ENCODE results near the gene CATSPER1. TPM values are rescaled to one million over a fixed set of nuclear protein-coding genes. Genes with fewer than 3 reads are reported as not detected.

The CATSPER1 gene
- total and polyA plus RNA-seq, 2 donors: 0.14 to 0.34 TPM

DNA sequence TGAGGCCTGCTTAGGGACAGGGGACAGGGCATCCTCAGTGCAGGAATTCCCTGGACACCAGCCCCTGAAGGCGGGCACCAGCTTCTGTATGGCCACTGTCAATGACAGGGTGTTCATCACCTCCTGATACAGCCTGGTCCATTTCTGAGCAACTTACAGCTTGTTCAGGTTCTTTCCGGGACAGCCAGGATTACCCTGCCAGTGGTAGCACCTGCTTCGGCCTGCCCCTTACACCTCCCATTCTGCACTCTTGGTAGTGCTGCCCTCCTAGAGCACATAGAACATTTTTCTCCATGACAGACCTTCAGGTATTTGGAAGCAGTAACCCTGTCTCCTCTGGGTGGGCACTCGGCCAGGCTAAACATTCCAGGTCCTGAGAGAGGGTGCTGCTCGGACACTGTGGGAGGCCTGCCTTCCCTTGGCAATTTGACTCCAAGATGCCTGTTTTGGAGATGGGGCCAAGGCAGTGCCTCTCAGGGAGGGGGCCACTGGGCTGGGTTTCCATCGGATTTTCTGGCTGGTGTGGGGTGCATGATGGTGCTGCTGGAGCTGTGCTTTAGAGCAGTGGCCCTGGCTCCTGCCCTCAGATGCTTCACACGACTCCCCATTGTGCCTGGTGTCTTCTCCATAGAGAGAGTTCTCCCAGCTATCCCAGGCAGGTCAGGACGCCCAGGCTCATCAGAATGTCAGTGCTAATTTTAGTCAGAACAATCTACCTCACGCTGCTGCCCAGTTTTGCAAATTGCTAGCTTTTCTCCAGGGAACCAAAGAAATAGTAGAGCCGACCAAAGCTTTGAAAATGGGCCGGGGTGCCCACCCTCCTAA is 21.5 kb upstream of the CATSPER1 start:
- Histone ChIP-seq H3K36me3 (ENCODE audit: control insufficient read depth in 2 of 2, insufficient read depth in 2 of 2, low read length in 1 of 2) (no peaks in the 10 kb centered on the region), H3K27ac (ENCODE audit: low read depth in 1 of 2, low read length in 1 of 2) (no peak overlapping the region), H3K27me3 (ENCODE audit: control insufficient read depth in 2 of 2, insufficient read depth in 1 of 2, low read length in 1 of 2) (peaks cover 0 to 10% of the 10 kb centered on the region in 2 donors), H3K9me3 (ENCODE audit: control insufficient read depth in 2 of 2, insufficient read depth in 1 of 2, low read length in 1 of 2) (peaks cover 0 to 4% of the 10 kb centered on the region in 2 donors), H3K4me1 (ENCODE audit: control insufficient read depth in 2 of 2, insufficient read depth in 2 of 2, low read length in 2 of 2) (peaks cover 9 to 41% of the 10 kb centered on the region in 2 donors), H3K4me3 (ENCODE audit: low read length in 2 of 2) (no peak overlapping the region)
- WGBS: 96% methylated on average over 11 of the region's 11 CpGs
- no peak for DNase-seq (ENCODE audit: low read depth in 6 of 9, low spot score in 9 of 9)

DNA sequence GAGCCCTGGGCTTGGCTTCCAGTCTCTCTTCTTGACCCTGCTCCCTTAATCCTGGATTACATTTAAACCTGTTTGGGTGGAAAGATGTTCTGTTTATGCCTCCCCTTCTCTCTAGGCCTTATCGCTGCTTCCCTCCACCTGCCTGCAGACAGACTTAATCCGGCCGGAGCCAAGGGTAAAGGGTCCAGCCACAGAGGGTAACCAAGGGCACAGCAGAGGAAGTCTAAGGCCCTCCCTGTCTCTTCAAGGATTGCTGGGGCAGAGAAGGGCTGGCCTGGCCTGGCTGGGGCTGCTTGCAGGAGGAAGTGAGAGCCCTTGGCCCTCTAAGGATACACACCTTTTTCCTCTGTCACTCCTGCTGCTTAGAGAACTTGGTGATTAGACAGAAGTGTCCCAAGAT is 20.6 kb upstream of the CATSPER1 start:
- Histone ChIP-seq H3K27ac (ENCODE audit: low read depth in 1 of 2, low read length in 1 of 2) (no peak overlapping the region), H3K36me3 (ENCODE audit: control insufficient read depth in 2 of 2, insufficient read depth in 2 of 2, low read length in 1 of 2) (no peaks in the 10 kb centered on the region), H3K27me3 (ENCODE audit: control insufficient read depth in 2 of 2, insufficient read depth in 1 of 2, low read length in 1 of 2) (peaks cover 0 to 10% of the 10 kb centered on the region in 2 donors), H3K9me3 (ENCODE audit: control insufficient read depth in 2 of 2, insufficient read depth in 1 of 2, low read length in 1 of 2) (no peaks in the 10 kb centered on the region), H3K4me3 (ENCODE audit: low read length in 2 of 2) (no peak overlapping the region), H3K4me1 (ENCODE audit: control insufficient read depth in 2 of 2, insufficient read depth in 2 of 2, low read length in 2 of 2) (peaks cover 8 to 40% of the 10 kb centered on the region in 2 donors)
- over 99% methylated on average over 3 of the region's 3 CpGs for WGBS
- DNase-seq (ENCODE audit: low read depth in 6 of 9, low spot score in 9 of 9): no peak

DNA sequence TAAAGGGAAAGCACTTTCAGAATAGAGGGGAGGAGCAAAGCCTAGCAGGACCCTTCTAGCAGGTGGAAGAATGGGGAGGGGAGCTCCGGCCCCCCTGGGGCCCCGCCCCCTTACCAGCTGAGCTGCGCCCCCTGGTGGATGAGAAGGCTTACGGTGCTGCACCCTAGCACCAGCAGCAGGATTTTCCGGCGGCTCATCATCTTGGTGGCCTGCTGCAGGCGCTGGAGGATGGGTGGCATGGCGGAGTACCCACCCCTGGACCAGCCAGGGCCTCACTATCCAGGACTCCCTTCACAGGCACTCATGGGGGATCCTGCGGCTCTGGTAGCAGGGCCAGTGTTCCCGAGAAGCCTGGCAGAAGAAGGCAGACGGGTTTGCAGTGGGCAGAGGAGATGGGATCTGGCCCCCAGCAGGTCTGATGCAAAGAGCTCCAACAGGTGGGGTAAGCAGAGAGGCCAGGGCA is 18.9 kb upstream of the CATSPER1 start:
- WGBS: 22% methylated on average over 11 of the region's 11 CpGs
- no peak overlapping the region for H3K4me3 ChIP-seq (ENCODE audit: low read length in 2 of 2)
- peaks cover 0 to 10% of the 10 kb centered on the region in 2 donors for H3K27me3 ChIP-seq (ENCODE audit: control insufficient read depth in 2 of 2, insufficient read depth in 1 of 2, low read length in 1 of 2)
- no peaks in the 10 kb centered on the region for H3K36me3 ChIP-seq (ENCODE audit: control insufficient read depth in 2 of 2, insufficient read depth in 2 of 2, low read length in 1 of 2)
- H3K9me3 ChIP-seq (ENCODE audit: control insufficient read depth in 2 of 2, insufficient read depth in 1 of 2, low read length in 1 of 2): no peaks in the 10 kb centered on the region
- H3K4me1 ChIP-seq (ENCODE audit: control insufficient read depth in 2 of 2, insufficient read depth in 2 of 2, low read length in 2 of 2): peaks cover 8 to 27% of the 10 kb centered on the region in 2 donors
- DNase-seq (ENCODE audit: low read depth in 6 of 9, low spot score in 9 of 9): peak in 6 of 9 donors; percentile 72 to 89 (median 80)
- H3K27ac ChIP-seq (ENCODE audit: low read depth in 1 of 2, low read length in 1 of 2): no peak overlapping the region

DNA sequence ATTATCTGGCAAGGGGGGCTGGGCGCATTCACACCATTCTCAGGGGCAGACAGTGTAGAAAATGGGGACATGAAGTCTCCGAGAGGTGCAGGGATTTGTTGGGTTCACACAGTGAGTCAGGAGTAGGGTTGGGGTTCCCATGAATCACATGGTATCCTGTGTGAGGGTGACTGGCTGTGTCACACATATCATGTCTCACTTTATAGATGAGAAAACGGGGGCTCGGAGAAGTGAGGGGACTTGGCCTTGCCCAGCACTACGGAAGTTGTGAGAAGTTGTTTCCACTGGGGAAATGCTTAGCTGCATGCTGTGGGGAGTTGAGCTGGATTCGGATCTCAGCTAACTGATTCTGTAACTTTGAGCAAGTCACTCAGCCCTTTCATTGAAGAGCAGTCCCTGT is 18.5 kb upstream of the CATSPER1 start:
- Histone ChIP-seq H3K9me3 (ENCODE audit: control insufficient read depth in 2 of 2, insufficient read depth in 1 of 2, low read length in 1 of 2) (no peaks in the 10 kb centered on the region), H3K27ac (ENCODE audit: low read depth in 1 of 2, low read length in 1 of 2) (no peak overlapping the region), H3K4me3 (ENCODE audit: low read length in 2 of 2) (no peak overlapping the region), H3K4me1 (ENCODE audit: control insufficient read depth in 2 of 2, insufficient read depth in 2 of 2, low read length in 2 of 2) (peaks cover 8 to 23% of the 10 kb centered on the region in 2 donors), H3K27me3 (ENCODE audit: control insufficient read depth in 2 of 2, insufficient read depth in 1 of 2, low read length in 1 of 2) (peaks cover 0 to 10% of the 10 kb centered on the region in 2 donors), H3K36me3 (ENCODE audit: control insufficient read depth in 2 of 2, insufficient read depth in 2 of 2, low read length in 1 of 2) (no peaks in the 10 kb centered on the region)
- DNase-seq (ENCODE audit: low read depth in 6 of 9, low spot score in 9 of 9): no peak
- WGBS: 88% methylated on average over 6 of the region's 6 CpGs

DNA sequence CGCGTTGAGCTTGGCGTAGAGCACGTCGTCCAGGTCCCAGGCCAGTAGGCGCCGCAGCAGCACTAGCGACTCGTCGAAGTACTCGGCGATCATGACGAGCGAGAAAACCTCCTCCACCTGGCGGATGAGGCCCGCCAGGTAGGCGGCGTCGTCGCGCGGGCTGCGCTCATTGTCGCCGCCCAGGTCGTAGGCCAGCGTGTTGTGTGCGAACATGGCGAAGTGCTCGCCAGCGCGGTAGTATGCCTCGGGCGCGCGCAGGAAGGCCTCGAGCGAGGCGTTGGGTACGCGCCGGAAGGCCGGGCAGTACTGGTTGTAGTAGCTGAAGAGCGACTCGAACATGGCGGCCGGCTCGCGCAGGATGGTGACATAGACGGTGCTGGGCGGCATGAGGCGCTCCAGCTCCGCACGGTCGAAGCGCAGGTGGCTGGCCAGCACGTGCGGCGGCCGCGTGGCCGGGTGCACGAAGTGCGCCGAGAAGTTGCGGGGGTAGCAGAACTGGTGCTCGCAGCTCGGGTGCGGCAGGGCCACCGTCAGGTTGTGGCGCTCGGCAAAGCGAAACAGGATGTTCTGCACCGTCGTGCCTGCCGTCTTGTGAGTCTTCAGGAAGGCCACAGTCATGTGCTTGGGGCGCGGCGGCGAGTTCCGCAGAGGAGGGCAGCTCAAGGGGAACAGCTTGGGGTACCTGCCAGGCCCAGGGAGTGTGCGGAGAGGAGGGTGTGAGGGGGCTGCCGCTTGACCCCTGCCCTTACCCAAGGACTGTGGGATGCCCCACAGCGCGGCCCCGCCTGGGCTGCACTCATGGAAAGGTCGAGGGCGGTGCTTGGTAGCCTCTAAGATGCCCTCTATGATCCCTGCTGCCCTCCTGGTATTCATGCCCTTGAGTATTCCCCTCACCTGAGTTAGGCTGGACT is 17.0 kb upstream of the CATSPER1 start:
- no peaks in the 10 kb centered on the region for H3K9me3 ChIP-seq (ENCODE audit: control insufficient read depth in 2 of 2, insufficient read depth in 1 of 2, low read length in 1 of 2)
- peaks cover 5 to 9% of the 10 kb centered on the region in 2 donors for H3K4me1 ChIP-seq (ENCODE audit: control insufficient read depth in 2 of 2, insufficient read depth in 2 of 2, low read length in 2 of 2)
- WGBS: 98% methylated on average over 88 of the region's 88 CpGs
- no peak overlapping the region for H3K27ac ChIP-seq (ENCODE audit: low read depth in 1 of 2, low read length in 1 of 2)
- DNase-seq (ENCODE audit: low read depth in 6 of 9, low spot score in 9 of 9): no peak
- no peaks in the 10 kb centered on the region for H3K36me3 ChIP-seq (ENCODE audit: control insufficient read depth in 2 of 2, insufficient read depth in 2 of 2, low read length in 1 of 2)
- peaks cover 0 to 5% of the 10 kb centered on the region in 2 donors for H3K27me3 ChIP-seq (ENCODE audit: control insufficient read depth in 2 of 2, insufficient read depth in 1 of 2, low read length in 1 of 2)
- H3K4me3 ChIP-seq (ENCODE audit: low read length in 2 of 2): no peak overlapping the region

DNA sequence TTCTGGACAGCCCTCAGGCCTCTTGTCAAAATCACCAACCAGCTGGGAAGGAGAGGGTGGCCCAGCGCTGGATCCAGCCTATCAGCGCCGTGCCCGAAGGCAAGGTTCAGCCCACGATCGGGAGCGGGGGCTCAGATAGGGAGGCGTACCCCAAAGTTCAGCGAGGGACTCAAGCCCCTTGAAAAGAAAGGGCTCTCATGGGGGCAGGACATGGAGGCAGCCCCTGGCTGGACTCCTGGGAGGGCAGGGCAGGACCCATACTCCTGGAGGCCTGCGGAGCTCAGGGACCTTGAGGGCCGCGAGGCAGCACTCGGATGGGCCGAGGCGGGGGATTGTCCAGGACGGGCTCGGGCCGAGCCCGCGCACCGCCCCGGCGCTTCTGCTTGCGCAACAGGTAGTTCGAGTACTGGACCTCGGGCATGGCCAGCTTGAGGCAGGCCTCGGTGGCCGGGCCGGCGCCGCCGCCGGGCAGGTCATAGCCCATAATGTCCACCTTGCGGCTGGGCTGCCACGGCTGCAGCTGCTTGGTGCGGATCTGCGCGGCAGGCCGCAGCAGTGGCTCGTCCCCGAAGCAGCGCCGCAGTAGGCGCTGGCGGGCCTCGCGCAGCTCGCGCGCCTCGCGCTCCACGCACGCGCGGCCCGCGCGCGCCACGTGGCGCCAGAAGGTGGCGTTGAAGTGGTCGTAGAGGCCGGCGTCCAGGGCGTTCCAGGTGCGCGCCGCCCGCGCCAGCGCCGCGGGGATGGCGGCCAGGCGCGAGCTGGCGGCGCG is 16.1 kb upstream of the CATSPER1 start:
- 97% methylated on average over 81 of the region's 81 CpGs for WGBS
- Histone ChIP-seq H3K4me3 (ENCODE audit: low read length in 2 of 2) (no peak overlapping the region), H3K27me3 (ENCODE audit: control insufficient read depth in 2 of 2, insufficient read depth in 1 of 2, low read length in 1 of 2) (no peaks in the 10 kb centered on the region)

DNA sequence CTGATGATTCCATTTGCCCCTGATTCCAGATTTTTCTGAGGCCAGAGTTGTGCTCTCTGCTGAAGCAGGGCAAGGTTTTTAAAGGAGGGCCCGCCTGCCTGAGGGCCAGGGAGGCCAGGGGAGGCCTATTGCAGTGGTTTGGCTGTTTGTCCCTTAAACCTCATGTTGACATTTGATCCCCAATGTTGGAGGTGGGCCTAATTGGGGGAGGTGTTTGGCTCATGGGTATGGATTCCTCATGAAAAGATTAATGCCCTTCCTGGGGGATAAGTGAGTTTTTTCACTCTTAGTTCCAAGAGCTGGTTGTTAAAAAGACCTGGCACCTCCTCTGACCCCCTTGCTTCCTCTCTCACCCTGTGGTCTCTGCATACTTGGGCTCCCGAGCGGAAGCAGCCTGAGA is 13.5 kb upstream of the CATSPER1 start:
- WGBS: 97% methylated on average over 3 of the region's 3 CpGs
- Histone ChIP-seq H3K27me3 (ENCODE audit: control insufficient read depth in 2 of 2, insufficient read depth in 1 of 2, low read length in 1 of 2) (peaks cover 0 to 3% of the 10 kb centered on the region in 2 donors), H3K4me1 (ENCODE audit: control insufficient read depth in 2 of 2, insufficient read depth in 2 of 2, low read length in 2 of 2) (peaks cover 0 to 2% of the 10 kb centered on the region in 2 donors), H3K9me3 (ENCODE audit: control insufficient read depth in 2 of 2, insufficient read depth in 1 of 2, low read length in 1 of 2) (peaks cover 0 to 11% of the 10 kb centered on the region in 2 donors), H3K4me3 (ENCODE audit: low read length in 2 of 2) (no peak overlapping the region), H3K27ac (ENCODE audit: low read depth in 1 of 2, low read length in 1 of 2) (no peak overlapping the region), H3K36me3 (ENCODE audit: control insufficient read depth in 2 of 2, insufficient read depth in 2 of 2, low read length in 1 of 2) (no peaks in the 10 kb centered on the region)
- no peak for DNase-seq (ENCODE audit: low read depth in 6 of 9, low spot score in 9 of 9)

More for the DNA sequence above, 16.1 kb upstream of the CATSPER1 start:
- Histone ChIP-seq H3K9me3 (ENCODE audit: control insufficient read depth in 2 of 2, insufficient read depth in 1 of 2, low read length in 1 of 2) (peaks cover 0 to 2% of the 10 kb centered on the region in 2 donors), H3K4me1 (ENCODE audit: control insufficient read depth in 2 of 2, insufficient read depth in 2 of 2, low read length in 2 of 2) (peaks cover 5 to 9% of the 10 kb centered on the region in 2 donors), H3K27ac (ENCODE audit: low read depth in 1 of 2, low read length in 1 of 2) (no peak overlapping the region), H3K36me3 (ENCODE audit: control insufficient read depth in 2 of 2, insufficient read depth in 2 of 2, low read length in 1 of 2) (no peaks in the 10 kb centered on the region)
- no peak for DNase-seq (ENCODE audit: low read depth in 6 of 9, low spot score in 9 of 9)

DNA sequence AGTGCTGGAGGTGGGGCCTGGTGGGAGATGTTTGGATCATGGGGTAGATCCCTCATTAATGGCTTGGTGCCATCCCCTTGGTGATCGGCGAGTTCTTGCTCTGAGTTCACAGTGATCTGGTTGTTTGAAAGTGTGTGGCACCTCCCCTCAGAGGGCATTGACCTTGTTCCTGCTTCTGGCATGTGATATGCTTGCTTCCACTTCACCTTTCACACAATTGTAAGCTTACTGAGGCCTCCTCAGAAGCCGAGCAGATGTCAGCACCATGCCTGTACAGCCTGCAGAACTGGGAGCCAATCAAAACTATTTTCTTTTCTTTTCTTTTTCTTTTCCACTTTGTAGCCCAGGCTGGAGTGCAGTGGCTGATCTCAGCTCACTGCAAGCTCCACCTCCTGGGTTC is 11.0 kb upstream of the CATSPER1 start:
- peaks cover 0 to 11% of the 10 kb centered on the region in 2 donors for H3K9me3 ChIP-seq (ENCODE audit: control insufficient read depth in 2 of 2, insufficient read depth in 1 of 2, low read length in 1 of 2)
- H3K36me3 ChIP-seq (ENCODE audit: control insufficient read depth in 2 of 2, insufficient read depth in 2 of 2, low read length in 1 of 2): no peaks in the 10 kb centered on the region
- no peak for DNase-seq (ENCODE audit: low read depth in 6 of 9, low spot score in 9 of 9)
- 94% methylated on average over 3 of the region's 3 CpGs for WGBS
- no peak overlapping the region for H3K27ac ChIP-seq (ENCODE audit: low read depth in 1 of 2, low read length in 1 of 2)
- H3K4me1 ChIP-seq (ENCODE audit: control insufficient read depth in 2 of 2, insufficient read depth in 2 of 2, low read length in 2 of 2): no peaks in the 10 kb centered on the region
- H3K27me3 ChIP-seq (ENCODE audit: control insufficient read depth in 2 of 2, insufficient read depth in 1 of 2, low read length in 1 of 2): peaks cover 0 to 3% of the 10 kb centered on the region in 2 donors
- no peak overlapping the region for H3K4me3 ChIP-seq (ENCODE audit: low read length in 2 of 2)
